Type B pancreatic cell (in vitro differentiated cells): ENCODE data around the gene TFIP11. TPM values are rescaled to one million over a fixed set of nuclear protein-coding genes. Genes with fewer than 3 reads are reported as not detected.

ENCODE experiments used
- DNase-seq: peaks from one replicate; pipeline ENCODE4 v3.0.0; 2021; ENCODE audit warnings: mixed read lengths; ENCODE audit not compliant: unreplicated experiment; ENCODE audit errors: extremely low spot score
- H3K27ac Mint-ChIP-seq: 2 replicates; pipeline ENCODE4 v1.8.0; 2021; ENCODE audit warnings: mild to moderate bottlenecking, mixed read lengths
- H3K27me3 Mint-ChIP-seq: 2 replicates; pipeline ENCODE4 v1.8.0; 2021; ENCODE audit warnings: mixed read lengths
- H3K36me3 Mint-ChIP-seq: 2 replicates; pipeline ENCODE4 v1.8.0; 2021; ENCODE audit warnings: mixed read lengths
- H3K4me1 Mint-ChIP-seq: one replicate; pipeline ENCODE4 v1.8.0; 2021; ENCODE audit warnings: mixed read lengths; ENCODE audit not compliant: unreplicated experiment
- H3K4me3 Mint-ChIP-seq: 2 replicates; pipeline ENCODE4 v1.8.0; 2021; ENCODE audit warnings: mild to moderate bottlenecking, mixed read lengths
- H3K9me3 Mint-ChIP-seq: 2 replicates; pipeline ENCODE4 v1.8.0; 2021; ENCODE audit warnings: mixed read lengths
- total RNA-seq: library from RNA; stranded (reverse); gene quantifications from 2 replicates; pipeline ENCODE4 v1.2.1, GENCODE V29; 2021; ENCODE audit warnings: low replicate concordance
- TF ChIP-seq, protein P1 (sequence below): fragments of 200-600 bp; sonication (generic); conservative IDR thresholded peaks from 2 replicates; pipeline ENCODE4 v1.5.0; 2021; ENCODE audit warnings: antibody characterized with exemption, mild to moderate bottlenecking

The TFIP11 gene
- total RNA-seq, 1 donor from 2014 or later: 32.7 TPM

GRCh38 chr22:26447584-26448329 is 64.5 kb downstream of the TFIP11 start:
- Mint-ChIP-seq H3K9me3 (no peaks in the 10 kb centered on the region), H3K27ac (no peak overlapping the region)

GRCh38 chr22:26446808-26447515 is 65.3 kb downstream of the TFIP11 start:
- TF ChIP-seq, protein P1, sequence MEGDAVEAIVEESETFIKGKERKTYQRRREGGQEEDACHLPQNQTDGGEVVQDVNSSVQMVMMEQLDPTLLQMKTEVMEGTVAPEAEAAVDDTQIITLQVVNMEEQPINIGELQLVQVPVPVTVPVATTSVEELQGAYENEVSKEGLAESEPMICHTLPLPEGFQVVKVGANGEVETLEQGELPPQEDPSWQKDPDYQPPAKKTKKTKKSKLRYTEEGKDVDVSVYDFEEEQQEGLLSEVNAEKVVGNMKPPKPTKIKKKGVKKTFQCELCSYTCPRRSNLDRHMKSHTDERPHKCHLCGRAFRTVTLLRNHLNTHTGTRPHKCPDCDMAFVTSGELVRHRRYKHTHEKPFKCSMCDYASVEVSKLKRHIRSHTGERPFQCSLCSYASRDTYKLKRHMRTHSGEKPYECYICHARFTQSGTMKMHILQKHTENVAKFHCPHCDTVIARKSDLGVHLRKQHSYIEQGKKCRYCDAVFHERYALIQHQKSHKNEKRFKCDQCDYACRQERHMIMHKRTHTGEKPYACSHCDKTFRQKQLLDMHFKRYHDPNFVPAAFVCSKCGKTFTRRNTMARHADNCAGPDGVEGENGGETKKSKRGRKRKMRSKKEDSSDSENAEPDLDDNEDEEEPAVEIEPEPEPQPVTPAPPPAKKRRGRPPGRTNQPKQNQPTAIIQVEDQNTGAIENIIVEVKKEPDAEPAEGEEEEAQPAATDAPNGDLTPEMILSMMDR: no peak

More at GRCh38 chr22:26447584-26448329, 64.5 kb downstream of the TFIP11 start:
- no peak overlapping the region for H3K4me3 Mint-ChIP-seq
- H3K27me3 Mint-ChIP-seq: no peaks in the 10 kb centered on the region
- no peaks in the 10 kb centered on the region for H3K4me1 Mint-ChIP-seq
- H3K36me3 Mint-ChIP-seq: peaks cover 3% of the 10 kb centered on the region
- TF ChIP-seq, protein P1: no peak
- DNase-seq: no peak

GRCh38 chr22:26445577-26446275 is 66.5 kb downstream of the TFIP11 start:
- DNase-seq: no peak
- no peaks in the 10 kb centered on the region for H3K9me3 Mint-ChIP-seq
- H3K27me3 Mint-ChIP-seq: no peaks in the 10 kb centered on the region
- TF ChIP-seq, protein P1: no peak
- no peak overlapping the region for H3K4me3 Mint-ChIP-seq
- H3K27ac Mint-ChIP-seq: no peak overlapping the region
- H3K36me3 Mint-ChIP-seq: no peaks in the 10 kb centered on the region
- no peaks in the 10 kb centered on the region for H3K4me1 Mint-ChIP-seq

More at GRCh38 chr22:26446808-26447515, 65.3 kb downstream of the TFIP11 start:
- H3K36me3 Mint-ChIP-seq: peaks cover 3% of the 10 kb centered on the region
- no peak for DNase-seq
- no peak overlapping the region for H3K4me3 Mint-ChIP-seq
- no peak overlapping the region for H3K27ac Mint-ChIP-seq
- no peaks in the 10 kb centered on the region for H3K4me1 Mint-ChIP-seq
- no peaks in the 10 kb centered on the region for H3K27me3 Mint-ChIP-seq
- no peaks in the 10 kb centered on the region for H3K9me3 Mint-ChIP-seq

DNA sequence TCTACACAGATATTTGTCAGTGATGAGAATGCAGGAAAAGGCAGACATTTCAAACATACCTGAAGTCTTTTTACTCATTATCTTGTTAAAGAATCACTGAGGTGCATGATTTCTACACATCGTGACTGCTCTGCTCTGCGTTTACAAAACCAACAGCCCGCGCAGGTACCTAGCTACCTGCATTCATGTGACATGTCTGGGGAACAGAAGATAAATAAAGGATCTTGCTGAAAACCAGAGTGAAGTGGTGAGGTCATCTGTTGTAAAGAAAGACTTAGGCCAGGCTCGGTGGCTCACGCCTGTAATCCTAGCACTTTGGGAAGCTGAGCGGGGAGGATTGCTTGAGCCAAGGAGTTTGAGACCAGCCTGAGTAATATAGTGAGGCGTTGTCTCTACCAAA is 67.5 kb downstream of the TFIP11 start:
- Mint-ChIP-seq H3K27me3 (no peaks in the 10 kb centered on the region), H3K9me3 (no peaks in the 10 kb centered on the region), H3K4me1 (no peaks in the 10 kb centered on the region), H3K27ac (no peak overlapping the region), H3K4me3 (no peak overlapping the region), H3K36me3 (no peaks in the 10 kb centered on the region)
- no peak for DNase-seq
- TF ChIP-seq, protein P1: no peak

- Mint-ChIP-seq H3K9me3 (no peaks in the 10 kb centered on the region), H3K27ac (no peak overlapping the region), H3K36me3 (no peaks in the 10 kb centered on the region), H3K4me1 (no peaks in the 10 kb centered on the region), H3K4me3 (no peak overlapping the region), H3K27me3 (no peaks in the 10 kb centered on the region)
- DNase-seq: no peak
- TF ChIP-seq, protein P1: no peak
These were observed 68.2 kb downstream of the TFIP11 start for GRCh38 chr22:26443901-26444690.
